ENCODE data around the gene ASPHD1.

GRCh38 chr16:29940656-29941055, 40.4 kb downstream of the ASPHD1 start:
- no peak for TF ChIP-seq EZH2 (IDR thresholded peaks at IDR 0.05; ENCODE audit: borderline replicate concordance, low read depth, low read length, severe bottlenecking)
- TF ChIP-seq, protein P1, sequence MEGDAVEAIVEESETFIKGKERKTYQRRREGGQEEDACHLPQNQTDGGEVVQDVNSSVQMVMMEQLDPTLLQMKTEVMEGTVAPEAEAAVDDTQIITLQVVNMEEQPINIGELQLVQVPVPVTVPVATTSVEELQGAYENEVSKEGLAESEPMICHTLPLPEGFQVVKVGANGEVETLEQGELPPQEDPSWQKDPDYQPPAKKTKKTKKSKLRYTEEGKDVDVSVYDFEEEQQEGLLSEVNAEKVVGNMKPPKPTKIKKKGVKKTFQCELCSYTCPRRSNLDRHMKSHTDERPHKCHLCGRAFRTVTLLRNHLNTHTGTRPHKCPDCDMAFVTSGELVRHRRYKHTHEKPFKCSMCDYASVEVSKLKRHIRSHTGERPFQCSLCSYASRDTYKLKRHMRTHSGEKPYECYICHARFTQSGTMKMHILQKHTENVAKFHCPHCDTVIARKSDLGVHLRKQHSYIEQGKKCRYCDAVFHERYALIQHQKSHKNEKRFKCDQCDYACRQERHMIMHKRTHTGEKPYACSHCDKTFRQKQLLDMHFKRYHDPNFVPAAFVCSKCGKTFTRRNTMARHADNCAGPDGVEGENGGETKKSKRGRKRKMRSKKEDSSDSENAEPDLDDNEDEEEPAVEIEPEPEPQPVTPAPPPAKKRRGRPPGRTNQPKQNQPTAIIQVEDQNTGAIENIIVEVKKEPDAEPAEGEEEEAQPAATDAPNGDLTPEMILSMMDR (IDR thresholded peaks at IDR 0.05; ENCODE audit: borderline replicate concordance, extremely low read depth, low read length, poor library complexity, severe bottlenecking), result no peak
